ENCODE data around the gene PCSK5.
"Not testable (repeated sequence)": the region's sequence is repeated elsewhere in the genome, so short reads cannot be mapped to it uniquely, and the experiment has no call there.

The PCSK5 gene

GRCh38 chr9:76271755-76272154 is 381.3 kb downstream of the PCSK5 start:
- no peak for DNase-seq

- no peak for DNase-seq
These were observed 398.6 kb downstream of the PCSK5 start for GRCh38 chr9:76289042-76289441.

- DNase-seq: no peak
These were observed 399.2 kb downstream of the PCSK5 start for GRCh38 chr9:76289703-76290102.

GRCh38 chr9:76290555-76290954 is 400.1 kb downstream of the PCSK5 start:
- no peak for DNase-seq

- no peak for DNase-seq
These were observed 401.8 kb downstream of the PCSK5 start for GRCh38 chr9:76292246-76292645.

GRCh38 chr9:76292658-76293057 is 402.2 kb downstream of the PCSK5 start:
- DNase-seq: no peak

- DNase-seq: no peak
These were observed 403.8 kb downstream of the PCSK5 start for GRCh38 chr9:76294301-76294700.

- DNase-seq: no peak
These were observed 406.3 kb downstream of the PCSK5 start for GRCh38 chr9:76296561-76297310.

GRCh38 chr9:76297721-76298239 is 407.3 kb downstream of the PCSK5 start:
- no peak for DNase-seq

GRCh38 chr9:76298521-76299144 is 408.2 kb downstream of the PCSK5 start:
- DNase-seq: peak; percentile 10

GRCh38 chr9:76302543-76302942 is 412.1 kb downstream of the PCSK5 start:
- DNase-seq: no peak

- peak; percentile 62 for DNase-seq
These were observed 412.6 kb downstream of the PCSK5 start for GRCh38 chr9:76302947-76303550.

- not testable (repeated sequence) for DNase-seq
These were observed 416.6 kb downstream of the PCSK5 start for GRCh38 chr9:76307047-76307446.

- no peak for DNase-seq
These were observed 420.1 kb downstream of the PCSK5 start for GRCh38 chr9:76310577-76310976.

GRCh38 chr9:76310991-76311390 is 420.5 kb downstream of the PCSK5 start:
- no peak for DNase-seq

GRCh38 chr9:76311537-76311936 is 421.1 kb downstream of the PCSK5 start:
- no peak for DNase-seq

- DNase-seq: no peak
These were observed 423.3 kb downstream of the PCSK5 start for GRCh38 chr9:76313771-76314170.

- no peak for DNase-seq
These were observed 423.8 kb downstream of the PCSK5 start for GRCh38 chr9:76314321-76314720.

- no peak for DNase-seq
These were observed 425.6 kb downstream of the PCSK5 start for GRCh38 chr9:76316069-76316468.

GRCh38 chr9:76319466-76319865 is 429.0 kb downstream of the PCSK5 start:
- DNase-seq: not testable (repeated sequence)

GRCh38 chr9:76321195-76321828 is 430.8 kb downstream of the PCSK5 start:
- DNase-seq: no peak

- no peak for DNase-seq
These were observed 432.3 kb downstream of the PCSK5 start for GRCh38 chr9:76322810-76323209.

GRCh38 chr9:76323490-76323889 is 433.0 kb downstream of the PCSK5 start:
- no peak for DNase-seq
